CD14-positive monocyte (primary cell): Measurements from ENCODE around the gene RAB17. TPM values are rescaled to one million over a fixed set of nuclear protein-coding genes. Genes with fewer than 3 reads are reported as not detected.

Experiments used
- DNase-seq, 3 donors: peaks; one replicate each; pipeline ENCODE4 v3.0.0-alpha.2; 2011 to 2022
- H2AFZ ChIP-seq: 2 replicates; pipeline ENCODE4 v1.6.0; 2012; ENCODE audit warnings: mild to moderate bottlenecking, low read depth, low read length, inconsistent platforms; ENCODE audit not compliant: insufficient read depth, poor library complexity, severe bottlenecking
- H3K27ac ChIP-seq, 2 donors: 1 replicate in 1 of 2; 2 replicates in 1 of 2; pipeline ENCODE4 v1.5.1; 2012 to 2013; ENCODE audit warnings: low read length in 2 of 2, control low read depth in 1 of 2, inconsistent platforms in 1 of 2, low read depth in 1 of 2, mild to moderate bottlenecking in 1 of 2
- H3K27me3 ChIP-seq, 2 donors: one replicate each; pipeline versions ENCODE4 v1.6.0 to v1.6.1; 2011 to 2013; ENCODE audit warnings: low read length in 2 of 2; ENCODE audit not compliant: control insufficient read depth in 2 of 2, insufficient read depth in 2 of 2
- H3K36me3 ChIP-seq, 2 donors: replicated peaks in 1 of 2; 1 replicate in 1 of 2; 2 replicates in 1 of 2; pipeline versions ENCODE4 v1.5.1 to v1.6.1; 2012 to 2013; ENCODE audit warnings: low read length in 2 of 2, control low read depth in 1 of 2, inconsistent platforms in 1 of 2, mild to moderate bottlenecking in 1 of 2; ENCODE audit not compliant: insufficient read depth in 2 of 2, control insufficient read depth in 1 of 2
- H3K4me1 ChIP-seq, 2 donors: 1 replicate in 1 of 2; 2 replicates in 1 of 2; pipeline versions ENCODE4 v1.5.1 to v1.6.1; 2012 to 2013; ENCODE audit warnings: low read length in 2 of 2, control low read depth in 1 of 2, inconsistent platforms in 1 of 2, mild to moderate bottlenecking in 1 of 2, moderate library complexity in 1 of 2; ENCODE audit not compliant: insufficient read depth in 2 of 2, control insufficient read depth in 1 of 2
- H3K4me2 ChIP-seq: replicated peaks from 2 replicates; pipeline ENCODE3; 2012; ENCODE audit warnings: low read length, moderate library complexity, mild to moderate bottlenecking; ENCODE audit not compliant: poor library complexity, severe bottlenecking; ENCODE audit errors: extremely low read depth
- H3K4me3 ChIP-seq, 3 experiments: fragments of 200-600 bp in 1 of 3; sonication (generic) in 1 of 3; replicated peaks in 1 of 3; 1 replicate in 2 of 3; 2 replicates in 1 of 3; pipeline ENCODE4 v1.5.1; 2011 to 2013; ENCODE audit warnings: low read length in 3 of 3, mild to moderate bottlenecking in 3 of 3, control low read depth in 2 of 3, low read depth in 2 of 3, inconsistent platforms in 1 of 3, moderate library complexity in 1 of 3
- H3K79me2 ChIP-seq: 2 replicates; pipeline ENCODE4 v1.6.0; 2012; ENCODE audit warnings: mild to moderate bottlenecking, control low read depth, inconsistent platforms, low read length, moderate library complexity; ENCODE audit not compliant: insufficient read depth
- H3K9ac ChIP-seq: 2 replicates; pipeline ENCODE4 v1.6.0; 2017; ENCODE audit warnings: low read length, mild to moderate bottlenecking; ENCODE audit not compliant: insufficient read depth, poor library complexity, severe bottlenecking
- H3K9me3 ChIP-seq, 2 donors: replicated peaks in 1 of 2; 1 replicate in 1 of 2; 2 replicates in 1 of 2; pipeline versions ENCODE4 v1.5.1 to v1.6.1; 2012 to 2013; ENCODE audit warnings: low read length in 2 of 2, control low read depth in 1 of 2; ENCODE audit not compliant: control insufficient read depth in 1 of 2, insufficient read depth in 1 of 2
- H4K20me1 ChIP-seq: 2 replicates; pipeline ENCODE4 v1.6.0; 2012; ENCODE audit warnings: mild to moderate bottlenecking, low read length, control low read depth, moderate library complexity; ENCODE audit not compliant: insufficient read depth
- H3K27ac Mint-ChIP-seq, 7 donors: one replicate each; pipeline ENCODE4 v1.8.0; 2020; ENCODE audit warnings: mild to moderate bottlenecking in 7 of 7, mixed read lengths in 7 of 7, moderate library complexity in 6 of 7, inconsistent platforms in 2 of 7
- H3K27me3 Mint-ChIP-seq, 3 donors: one replicate each; pipeline ENCODE4 v1.8.0; 2021 to 2022; ENCODE audit warnings: low read depth in 3 of 3, mild to moderate bottlenecking in 3 of 3, mixed read lengths in 3 of 3, moderate library complexity in 3 of 3, inconsistent platforms in 1 of 3
- H3K36me3 Mint-ChIP-seq, 2 donors: one replicate each; pipeline ENCODE4 v1.8.0; 2020; ENCODE audit warnings: mixed read lengths in 2 of 2, inconsistent platforms in 1 of 2, mild to moderate bottlenecking in 1 of 2
- H3K4me1 Mint-ChIP-seq: one replicate; pipeline ENCODE4 v1.8.0; 2020; ENCODE audit warnings: mild to moderate bottlenecking, mixed read lengths
- H3K4me3 Mint-ChIP-seq, 2 donors: one replicate each; pipeline ENCODE4 v1.8.0; 2020; ENCODE audit warnings: mild to moderate bottlenecking in 2 of 2, mixed read lengths in 2 of 2, moderate library complexity in 1 of 2
- H3K9me3 Mint-ChIP-seq, 7 donors: one replicate each; pipeline ENCODE4 v1.8.0; 2020 to 2022; ENCODE audit warnings: mixed read lengths in 7 of 7, mild to moderate bottlenecking in 6 of 7, moderate library complexity in 6 of 7, inconsistent platforms in 2 of 7
- WGBS: methylation state at CpG from one replicate; pipeline ENCODE4 v1.1.5; 2013; ENCODE audit warnings: missing lambda C conversion rate; ENCODE audit not compliant: insufficient coverage; 5-methylcytosine and 5-hydroxymethylcytosine counted together
- intact Hi-C, 2 donors: fragments of 100-400 bp; cut with micrococcal nuclease; formaldehyde crosslinking; loops; one replicate each; pipeline versions ENCODE4 v1.15.0 to v1.15.1; 2023
- polyA plus RNA-seq, 3 donors: library from polyadenylated mRNA; depleted of rRNA in 1 of 3; unstranded in 2 of 3; stranded (reverse) in 1 of 3; fragments of 300-500 nt in 2 of 3; fragments of >200 nt in 1 of 3; fragmentation: Illumina TruSeq in 2 of 3; gene quantifications; 1 replicate in 2 of 3; 2 replicates in 1 of 3; pipeline ENCODE4 v1.2.3, GENCODE V29; 2012 to 2021
- TF ChIP-seq, protein P1 (sequence below): fragments of 200-600 bp; IDR thresholded peaks from one replicate; pipeline ENCODE4 v1.8.0; 2022; ENCODE audit warnings: antibody characterized with exemption, mild to moderate bottlenecking

Gene RAB17
- polyA plus RNA-seq, 3 donors = 0.13 to 0.35 TPM; not detected in 1

GRCh38 chr2:237538001-237538720 lies 52.4 kb downstream of the RAB17 start:
- Histone ChIP-seq H3K4me3 (no peak overlapping the region), H3K9ac (no peak overlapping the region), H3K27ac (no peak overlapping the region), H2AFZ (no peak overlapping the region), H3K36me3 (no peaks in the 10 kb centered on the region), H3K27me3 (no peaks in the 10 kb centered on the region), H3K4me2 (no peak overlapping the region), H4K20me1 (no peaks in the 10 kb centered on the region), H3K4me1 (no peaks in the 10 kb centered on the region), H3K79me2 (no peaks in the 10 kb centered on the region), H3K9me3 (no peaks in the 10 kb centered on the region)
- TF ChIP-seq, protein P1, sequence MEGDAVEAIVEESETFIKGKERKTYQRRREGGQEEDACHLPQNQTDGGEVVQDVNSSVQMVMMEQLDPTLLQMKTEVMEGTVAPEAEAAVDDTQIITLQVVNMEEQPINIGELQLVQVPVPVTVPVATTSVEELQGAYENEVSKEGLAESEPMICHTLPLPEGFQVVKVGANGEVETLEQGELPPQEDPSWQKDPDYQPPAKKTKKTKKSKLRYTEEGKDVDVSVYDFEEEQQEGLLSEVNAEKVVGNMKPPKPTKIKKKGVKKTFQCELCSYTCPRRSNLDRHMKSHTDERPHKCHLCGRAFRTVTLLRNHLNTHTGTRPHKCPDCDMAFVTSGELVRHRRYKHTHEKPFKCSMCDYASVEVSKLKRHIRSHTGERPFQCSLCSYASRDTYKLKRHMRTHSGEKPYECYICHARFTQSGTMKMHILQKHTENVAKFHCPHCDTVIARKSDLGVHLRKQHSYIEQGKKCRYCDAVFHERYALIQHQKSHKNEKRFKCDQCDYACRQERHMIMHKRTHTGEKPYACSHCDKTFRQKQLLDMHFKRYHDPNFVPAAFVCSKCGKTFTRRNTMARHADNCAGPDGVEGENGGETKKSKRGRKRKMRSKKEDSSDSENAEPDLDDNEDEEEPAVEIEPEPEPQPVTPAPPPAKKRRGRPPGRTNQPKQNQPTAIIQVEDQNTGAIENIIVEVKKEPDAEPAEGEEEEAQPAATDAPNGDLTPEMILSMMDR = no peak
- intact Hi-C loops = no loop called here
- WGBS = 89% methylated on average over 21 of the region's 29 CpGs
- Mint-ChIP-seq H3K36me3 (no peaks in the 10 kb centered on the region), H3K4me1 (peaks cover 5% of the 10 kb centered on the region), H3K4me3 (no peak overlapping the region), H3K9me3 (peaks cover 0 to 6% (median 0%) of the 10 kb centered on the region in 7 donors), H3K27me3 (peaks cover 3 to 6% (median 4%) of the 10 kb centered on the region in 3 donors), H3K27ac (no peak overlapping the region)
- DNase-seq = no peak

GRCh38 chr2:237536617-237537016 lies 53.9 kb downstream of the RAB17 start:
- H3K9ac ChIP-seq = no peak overlapping the region
- 93% methylated on average over 9 of the region's 9 CpGs for WGBS
- no peaks in the 10 kb centered on the region for H3K79me2 ChIP-seq
- intact Hi-C loops = no loop called here
- Mint-ChIP-seq H3K9me3 (peaks cover 0 to under 1% (median 0%) of the 10 kb centered on the region in 7 donors), H3K4me1 (peaks cover 5% of the 10 kb centered on the region), H3K27me3 (peaks cover 3 to 6% (median 4%) of the 10 kb centered on the region in 3 donors), H3K36me3 (no peaks in the 10 kb centered on the region), H3K27ac (no peak overlapping the region), H3K4me3 (no peak overlapping the region)
- H3K27ac ChIP-seq = no peak overlapping the region
- no peak overlapping the region for H3K4me3 ChIP-seq
- H3K36me3 ChIP-seq = no peaks in the 10 kb centered on the region
- no peak overlapping the region for H3K4me2 ChIP-seq
- H3K27me3 ChIP-seq = no peaks in the 10 kb centered on the region
- DNase-seq = no peak
- no peaks in the 10 kb centered on the region for H3K9me3 ChIP-seq
- H2AFZ ChIP-seq = no peak overlapping the region
- no peaks in the 10 kb centered on the region for H3K4me1 ChIP-seq
- no peaks in the 10 kb centered on the region for H4K20me1 ChIP-seq
- TF ChIP-seq, protein P1 = no peak
